Measurements from ENCODE around the gene CCN6. TPM values are rescaled to one million over a fixed set of nuclear protein-coding genes. Genes with fewer than 3 reads are reported as not detected.

The CCN6 gene
- total and polyA plus RNA-seq, 7 donors, result not detected

DNA sequence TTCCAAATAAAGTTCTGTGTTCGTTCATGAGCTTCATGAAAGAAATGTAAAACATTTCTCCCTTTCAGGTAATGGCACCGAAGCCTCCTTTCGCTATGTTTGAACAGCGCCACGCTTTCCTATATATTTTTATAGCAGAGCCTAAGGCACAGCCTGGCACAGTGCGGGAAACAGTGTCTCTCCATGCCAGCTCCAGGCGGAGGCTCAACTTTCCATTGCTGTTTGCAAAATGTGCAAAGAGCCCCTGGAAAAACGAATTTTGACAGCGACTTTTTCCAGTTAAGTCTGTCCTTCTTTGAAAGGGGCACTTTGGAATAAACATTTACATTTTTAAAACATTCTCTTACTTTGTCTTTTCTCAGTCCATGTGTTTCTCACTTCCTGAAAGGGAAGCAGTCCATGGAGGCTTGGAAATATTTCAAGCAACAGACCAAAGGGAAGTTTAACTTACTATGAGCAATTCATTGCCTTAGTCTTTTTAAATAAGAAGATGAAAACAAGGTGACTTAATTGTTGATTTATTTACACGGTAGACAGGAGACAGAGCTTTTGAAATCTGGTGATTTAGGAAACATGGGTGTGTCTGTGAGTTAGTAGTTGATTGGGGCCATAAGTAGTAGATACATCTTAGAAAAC is 769 bp downstream of the CCN6 start:
- WGBS, 2 donors, result 79 to 83% methylated on average over 10 of the region's 10 CpGs
- no peaks in the 10 kb centered on the region for H3K9me3 ChIP-seq
- H3K27me3 ChIP-seq, result no peaks in the 10 kb centered on the region
- peak overlapping the region in 2 of 4 donors; percentile 14 to 27 for H3K27ac ChIP-seq
- intact Hi-C loops (cut with DNase I), result no loop called here
- H3K4me3 ChIP-seq, result no peak overlapping the region
- no peak for DNase-seq
- TF ChIP-seq, protein P1, sequence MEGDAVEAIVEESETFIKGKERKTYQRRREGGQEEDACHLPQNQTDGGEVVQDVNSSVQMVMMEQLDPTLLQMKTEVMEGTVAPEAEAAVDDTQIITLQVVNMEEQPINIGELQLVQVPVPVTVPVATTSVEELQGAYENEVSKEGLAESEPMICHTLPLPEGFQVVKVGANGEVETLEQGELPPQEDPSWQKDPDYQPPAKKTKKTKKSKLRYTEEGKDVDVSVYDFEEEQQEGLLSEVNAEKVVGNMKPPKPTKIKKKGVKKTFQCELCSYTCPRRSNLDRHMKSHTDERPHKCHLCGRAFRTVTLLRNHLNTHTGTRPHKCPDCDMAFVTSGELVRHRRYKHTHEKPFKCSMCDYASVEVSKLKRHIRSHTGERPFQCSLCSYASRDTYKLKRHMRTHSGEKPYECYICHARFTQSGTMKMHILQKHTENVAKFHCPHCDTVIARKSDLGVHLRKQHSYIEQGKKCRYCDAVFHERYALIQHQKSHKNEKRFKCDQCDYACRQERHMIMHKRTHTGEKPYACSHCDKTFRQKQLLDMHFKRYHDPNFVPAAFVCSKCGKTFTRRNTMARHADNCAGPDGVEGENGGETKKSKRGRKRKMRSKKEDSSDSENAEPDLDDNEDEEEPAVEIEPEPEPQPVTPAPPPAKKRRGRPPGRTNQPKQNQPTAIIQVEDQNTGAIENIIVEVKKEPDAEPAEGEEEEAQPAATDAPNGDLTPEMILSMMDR (IDR thresholded peaks at IDR 0.05), result no peak
- no peak for TF ChIP-seq EP300 (IDR thresholded peaks at IDR 0.05)
- TF ChIP-seq POLR2A (IDR thresholded peaks at IDR 0.05), result no peak
- no peak for TF ChIP-seq POLR2AphosphoS5 (IDR thresholded peaks at IDR 0.05)
- no peaks in the 10 kb centered on the region for H3K36me3 ChIP-seq
- H3K4me1 ChIP-seq, result no peaks in the 10 kb centered on the region

DNA sequence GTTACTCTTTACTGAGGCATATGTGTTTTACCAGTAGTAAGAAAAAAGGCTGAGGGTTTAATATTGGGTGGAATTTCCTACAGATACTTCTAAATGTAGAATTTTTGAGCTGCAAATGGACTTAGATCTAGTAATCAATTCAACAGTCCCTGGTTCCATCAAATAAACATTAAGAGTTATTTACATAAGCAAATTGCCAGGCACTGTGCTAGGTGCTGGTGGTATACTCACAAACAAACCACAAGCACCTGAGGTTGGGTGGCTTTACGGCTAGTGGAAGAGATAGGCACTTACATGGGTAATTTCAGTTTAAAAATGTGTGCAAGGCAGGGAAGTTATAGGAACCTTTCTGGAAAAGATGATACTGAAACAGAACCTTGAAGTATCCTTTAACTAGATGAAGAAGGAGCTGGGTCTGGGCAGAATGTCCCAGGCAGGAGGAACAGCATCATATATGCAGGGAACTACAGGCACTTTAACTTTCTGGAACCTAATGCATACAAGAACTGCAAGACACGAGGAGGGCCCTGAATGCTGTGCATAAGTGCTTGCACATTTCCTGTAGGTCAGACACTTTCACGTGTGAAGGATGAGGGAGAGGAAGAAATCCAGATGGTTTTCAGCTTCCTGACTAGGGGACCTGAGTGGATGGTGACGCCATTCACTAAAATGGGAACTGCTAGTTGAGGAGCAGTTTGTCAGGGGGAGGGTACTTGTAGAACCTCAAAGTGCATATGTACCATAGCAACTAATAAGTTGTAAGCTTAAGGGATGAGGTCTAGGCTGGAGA is 4.5 kb downstream of the CCN6 start:
- H3K9me3 ChIP-seq, result no peaks in the 10 kb centered on the region
- intact Hi-C loops (cut with DNase I), result no loop called here
- no peak for DNase-seq
- TF ChIP-seq, protein P1 (IDR thresholded peaks at IDR 0.05), result no peak
- H3K36me3 ChIP-seq, result no peaks in the 10 kb centered on the region
- no peak overlapping the region for H3K27ac ChIP-seq
- WGBS, 2 donors, result 60 to 75% methylated on average over 4 of the region's 4 CpGs
- H3K4me1 ChIP-seq, result no peaks in the 10 kb centered on the region
- H3K27me3 ChIP-seq, result no peaks in the 10 kb centered on the region
- no peak overlapping the region for H3K4me3 ChIP-seq

DNA sequence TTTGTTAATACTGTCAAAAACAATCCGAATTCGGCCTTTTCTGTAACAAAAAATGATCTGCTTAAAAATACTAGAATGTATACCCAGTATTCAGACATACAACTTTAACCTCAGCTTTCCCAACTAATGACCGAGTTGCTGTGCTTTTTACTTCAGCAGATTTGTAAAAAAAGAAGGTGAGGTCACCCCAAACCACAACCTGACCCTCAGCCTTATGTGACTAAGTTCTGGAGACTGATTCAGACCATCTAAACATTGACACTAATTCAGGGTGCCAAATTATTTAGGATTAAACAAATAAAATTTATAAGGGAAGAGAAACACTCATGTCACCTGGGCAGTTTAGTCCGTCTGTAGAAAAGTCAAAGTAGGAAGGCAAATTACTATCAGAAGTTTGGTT is 7.7 kb downstream of the CCN6 start:
- H3K4me3 ChIP-seq, result no peak overlapping the region
- WGBS, 2 donors, result 90 to 91% methylated on average over 4 of the region's 4 CpGs
- H3K36me3 ChIP-seq, result no peaks in the 10 kb centered on the region
- H3K27ac ChIP-seq, result no peak overlapping the region
- no peaks in the 10 kb centered on the region for H3K9me3 ChIP-seq
- H3K4me1 ChIP-seq, result no peaks in the 10 kb centered on the region
- TF ChIP-seq EP300 (IDR thresholded peaks at IDR 0.05) (no peak), POLR2A (IDR thresholded peaks at IDR 0.05) (no peak)
- TF ChIP-seq, protein P1 (IDR thresholded peaks at IDR 0.05), result no peak
- DNase-seq, result no peak
- no peaks in the 10 kb centered on the region for H3K27me3 ChIP-seq
- intact Hi-C loops (cut with DNase I), result no loop called here

DNA sequence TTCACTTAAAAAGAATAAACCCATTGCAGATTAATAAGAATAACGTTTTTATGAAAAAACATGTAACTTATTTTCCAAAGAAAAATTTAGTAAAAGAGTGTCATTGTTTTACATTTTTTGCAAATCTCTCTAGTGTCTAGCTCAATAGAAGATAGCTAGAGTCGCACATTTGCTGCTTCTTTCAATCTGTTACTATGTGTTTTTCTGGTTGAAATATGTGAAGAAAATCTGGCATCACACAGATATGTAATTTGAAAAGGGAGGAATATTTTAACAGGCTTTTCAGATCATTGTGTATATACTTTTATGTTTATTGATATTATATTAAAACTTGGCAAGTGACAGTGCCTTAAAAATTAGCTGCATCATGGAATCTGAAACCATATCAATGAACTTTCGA is 9.1 kb downstream of the CCN6 start:
- Histone ChIP-seq H3K4me3 (no peak overlapping the region), H3K4me1 (no peaks in the 10 kb centered on the region), H3K36me3 (no peaks in the 10 kb centered on the region), H3K9me3 (no peaks in the 10 kb centered on the region), H3K27me3 (no peaks in the 10 kb centered on the region), H3K27ac (no peak overlapping the region)
- DNase-seq, result no peak
- intact Hi-C loops (cut with DNase I), result no loop called here
- WGBS, 2 donors, result 85 to 89% methylated on average over 3 of the region's 3 CpGs
- TF ChIP-seq POLR2AphosphoS5 (IDR thresholded peaks at IDR 0.05) (no peak), POLR2A (IDR thresholded peaks at IDR 0.05) (no peak), EP300 (IDR thresholded peaks at IDR 0.05) (no peak)
- TF ChIP-seq, protein P1 (IDR thresholded peaks at IDR 0.05), result no peak

All from sigmoid colon (tissue), 7 donors.